ENCODE results near the gene ZNF516. TPM values are rescaled to one million over a fixed set of nuclear protein-coding genes. Genes with fewer than 3 reads are reported as not detected.
A peak's percentile ranks its signal among the peaks of the same experiment; 100 is the strongest.

The ZNF516 gene
- total RNA-seq, 1 donor from 2014 or later = 83.2 TPM

DNA sequence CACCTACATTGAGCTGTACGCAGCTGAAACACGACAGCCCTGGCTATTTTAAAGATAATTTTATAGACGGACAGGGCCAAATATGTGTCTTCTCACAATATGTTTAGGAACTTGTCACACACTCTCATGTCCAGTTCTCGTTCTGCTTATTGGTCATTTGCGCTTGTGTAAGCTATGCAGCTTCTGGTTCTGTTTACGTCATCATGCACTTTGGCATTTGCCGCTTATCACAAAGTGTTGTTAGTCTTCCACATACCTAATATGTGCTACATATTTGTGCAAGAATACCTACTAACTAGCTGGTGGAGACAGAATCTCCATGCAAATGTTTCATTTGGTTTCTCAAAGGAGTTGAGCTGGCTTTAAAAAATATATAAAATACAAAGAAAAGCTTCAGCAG lies 7.5 kb upstream of the ZNF516 start:
- no peaks in the 10 kb centered on the region for H3K9me3 Mint-ChIP-seq (ENCODE audit: unreplicated experiment)

DNA sequence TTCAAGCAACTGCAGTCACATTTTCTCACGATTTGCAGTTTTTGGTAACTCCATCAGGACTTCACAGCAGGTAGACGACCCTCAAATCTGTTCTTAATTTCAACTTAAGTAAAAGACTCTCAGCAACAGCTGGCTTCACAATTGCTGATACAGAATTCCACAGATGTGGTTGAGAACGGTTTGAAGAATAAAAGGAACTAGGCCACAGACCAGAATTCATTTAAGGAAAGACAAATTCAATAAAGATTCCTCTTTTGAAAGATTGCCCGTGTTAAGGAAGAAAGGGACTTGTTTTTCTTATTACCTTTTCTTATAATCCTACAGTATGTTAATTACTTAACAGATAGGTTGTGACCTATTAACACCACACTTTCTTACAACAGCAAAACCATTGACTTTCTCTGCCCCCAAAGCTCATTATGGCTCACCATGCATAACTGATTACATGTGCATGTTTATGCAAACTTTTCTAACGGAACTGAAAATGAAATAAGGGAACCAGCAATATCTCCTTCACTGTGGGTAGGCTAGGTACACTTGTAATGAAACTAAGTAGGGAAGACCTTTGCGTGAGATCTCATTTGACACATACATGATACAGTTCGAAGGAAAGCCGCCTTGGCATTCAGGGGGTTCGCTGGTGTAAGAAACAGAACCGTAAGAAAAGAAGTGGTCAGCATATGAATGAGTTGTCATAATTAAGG lies 4.7 kb upstream of the ZNF516 start:
- Mint-ChIP-seq H3K27me3 (ENCODE audit: unreplicated experiment) (peaks cover 14% of the 10 kb centered on the region), H3K27ac (ENCODE audit: unreplicated experiment) (no peak overlapping the region), H3K36me3 (ENCODE audit: low read depth, unreplicated experiment) (no peaks in the 10 kb centered on the region), H3K4me3 (ENCODE audit: unreplicated experiment) (no peak overlapping the region), H3K9me3 (ENCODE audit: unreplicated experiment) (no peaks in the 10 kb centered on the region), H3K4me1 (ENCODE audit: unreplicated experiment) (peaks cover 17% of the 10 kb centered on the region)
- TF ChIP-seq CTCF (IDR thresholded peaks at IDR 0.05; ENCODE audit: unreplicated experiment) = no peak
- DNase-seq (ENCODE audit: low spot score) = no peak

More for the DNA sequence above, 7.5 kb upstream of the ZNF516 start:
- Mint-ChIP-seq H3K27me3 (ENCODE audit: unreplicated experiment) (peaks cover 5% of the 10 kb centered on the region), H3K36me3 (ENCODE audit: low read depth, unreplicated experiment) (no peaks in the 10 kb centered on the region), H3K27ac (ENCODE audit: unreplicated experiment) (no peak overlapping the region), H3K4me1 (ENCODE audit: unreplicated experiment) (peaks cover 11% of the 10 kb centered on the region), H3K4me3 (ENCODE audit: unreplicated experiment) (no peak overlapping the region)
- DNase-seq (ENCODE audit: low spot score) = no peak
- TF ChIP-seq CTCF (IDR thresholded peaks at IDR 0.05; ENCODE audit: unreplicated experiment) = no peak

- no peak overlapping the region for H3K27ac Mint-ChIP-seq (ENCODE audit: unreplicated experiment)
- no peak for TF ChIP-seq CTCF (IDR thresholded peaks at IDR 0.05; ENCODE audit: unreplicated experiment)
- H3K36me3 Mint-ChIP-seq (ENCODE audit: low read depth, unreplicated experiment) = peaks cover 1% of the 10 kb centered on the region
Measured at GRCh38 chr18:76499021-76499420, 4.0 kb upstream of the ZNF516 start.

DNA sequence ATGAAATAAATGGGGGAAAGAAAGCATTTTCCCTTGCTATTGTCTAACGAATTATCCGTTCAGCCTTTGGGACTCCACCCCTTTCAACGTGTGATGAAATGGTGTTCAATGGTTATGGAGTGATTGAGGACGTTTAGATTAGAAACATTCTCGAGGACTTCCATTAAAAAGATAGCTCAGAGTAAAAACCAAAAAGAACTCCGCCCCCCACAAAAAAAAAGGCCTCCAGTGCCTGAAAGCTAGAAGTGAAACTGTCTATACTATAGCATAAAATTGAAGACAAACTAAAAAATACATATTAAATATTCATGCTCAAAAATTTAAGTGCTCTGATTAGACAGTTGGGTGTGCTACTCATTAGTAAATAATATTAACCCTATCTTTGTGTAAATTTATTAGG lies 3.0 kb upstream of the ZNF516 start:
- H3K27ac Mint-ChIP-seq (ENCODE audit: unreplicated experiment) = no peak overlapping the region
- no peak for DNase-seq (ENCODE audit: low spot score)
- peaks cover 25% of the 10 kb centered on the region for H3K27me3 Mint-ChIP-seq (ENCODE audit: unreplicated experiment)
- H3K4me3 Mint-ChIP-seq (ENCODE audit: unreplicated experiment) = no peak overlapping the region
- no peaks in the 10 kb centered on the region for H3K9me3 Mint-ChIP-seq (ENCODE audit: unreplicated experiment)
- peaks cover 24% of the 10 kb centered on the region for H3K4me1 Mint-ChIP-seq (ENCODE audit: unreplicated experiment)
- no peak for TF ChIP-seq CTCF (IDR thresholded peaks at IDR 0.05; ENCODE audit: unreplicated experiment)
- H3K36me3 Mint-ChIP-seq (ENCODE audit: low read depth, unreplicated experiment) = peaks cover 10% of the 10 kb centered on the region

More at GRCh38 chr18:76499021-76499420, 4.0 kb upstream of the ZNF516 start:
- DNase-seq (ENCODE audit: low spot score) = no peak
- peaks cover 18% of the 10 kb centered on the region for H3K27me3 Mint-ChIP-seq (ENCODE audit: unreplicated experiment)
- no peaks in the 10 kb centered on the region for H3K9me3 Mint-ChIP-seq (ENCODE audit: unreplicated experiment)
- no peak overlapping the region for H3K4me3 Mint-ChIP-seq (ENCODE audit: unreplicated experiment)
- H3K4me1 Mint-ChIP-seq (ENCODE audit: unreplicated experiment) = peaks cover 19% of the 10 kb centered on the region

GRCh38 chr18:76497021-76497420 lies 2.0 kb upstream of the ZNF516 start:
- no peak for DNase-seq (ENCODE audit: low spot score)
- no peak overlapping the region for H3K27ac Mint-ChIP-seq (ENCODE audit: unreplicated experiment)
- TF ChIP-seq CTCF (IDR thresholded peaks at IDR 0.05; ENCODE audit: unreplicated experiment) = no peak
- no peaks in the 10 kb centered on the region for H3K9me3 Mint-ChIP-seq (ENCODE audit: unreplicated experiment)
- H3K27me3 Mint-ChIP-seq (ENCODE audit: unreplicated experiment) = peaks cover 29% of the 10 kb centered on the region
- H3K4me3 Mint-ChIP-seq (ENCODE audit: unreplicated experiment) = peak overlapping the region; percentile 6
- H3K4me1 Mint-ChIP-seq (ENCODE audit: unreplicated experiment) = peaks cover 24% of the 10 kb centered on the region
- H3K36me3 Mint-ChIP-seq (ENCODE audit: low read depth, unreplicated experiment) = peaks cover 10% of the 10 kb centered on the region
